K562 (cell line): Measurements from ENCODE around the gene NRG2. TPM values are rescaled to one million over a fixed set of nuclear protein-coding genes. Genes with fewer than 3 reads are reported as not detected.

Source experiments
- ATAC-seq: fragments of 200-7000 bp; cut with Tn5 transposase; 3 replicates; pipeline ENCODE4 v1.9.1; 2020; ENCODE audit warnings: moderate library complexity
- BruUV-seq: library from RNA; stranded (reverse); fragments of 400-500 nt; replicated peaks from 2 replicates; lab custom pipeline; 2021; lab: Mats Ljungman, UMichigan
- CTCF ChIA-PET: fragments of 300-600 bp; formaldehyde crosslinking; extraction: SDS; loops from one replicate; lab custom pipeline; 2021; ENCODE audit warnings: low intra/inter-chr PET ratio; lab: Yijun Ruan, JAX
- POLR2A ChIA-PET: fragments of 300-600, 350-650 bp; sonication (Branson Sonifier 250); formaldehyde crosslinking; extraction: SDS; loops from one replicate; lab custom pipeline; 2021; ENCODE audit warnings: antibody characterized with exemption, inconsistent platforms; lab: Yijun Ruan, JAX
- DNase-seq, 4 experiments: peaks; one replicate each; pipeline versions ENCODE4 v3.0.0 to v3.0.0-alpha.2; 2011 to 2018; ENCODE audit warnings: low spot score in 3 of 4, mixed read lengths in 3 of 4; ENCODE audit errors: extremely low read depth in 1 of 4
- FAIRE-seq: peaks from 2 replicates; lab custom pipeline; 2011; peaks lifted over from hg19 to GRCh38; lab: Jason Lieb, UNC
- H2AFZ ChIP-seq: 2 replicates; pipeline ENCODE4 v1.6.0; 2011; ENCODE audit warnings: low read depth, low read length, control low read depth, inconsistent platforms
- H3K27ac ChIP-seq: fragments of 200-600 bp; 3 replicates; pipeline ENCODE4 v1.8.0; 2011; ENCODE audit warnings: low read depth, mild to moderate bottlenecking, control low read depth, inconsistent platforms, low read length, moderate library complexity, mixed read lengths; ENCODE audit errors: extremely low read depth
- H3K27me3 ChIP-seq, 2 experiments: fragments of 300-600 bp in 1 of 2; 2 replicates in 1 of 2; 3 replicates in 1 of 2; pipeline versions ENCODE4 v1.6.0 to v1.8.0; 2011; ENCODE audit warnings: inconsistent platforms in 2 of 2, low read length in 2 of 2, mild to moderate bottlenecking in 1 of 2, mixed read lengths in 1 of 2, moderate library complexity in 1 of 2; ENCODE audit not compliant: control insufficient read depth in 2 of 2, insufficient read depth in 2 of 2
- H3K36me3 ChIP-seq: fragments of 300-600 bp; 3 replicates; pipeline ENCODE4 v1.8.0; 2011; ENCODE audit warnings: mild to moderate bottlenecking, low read length, inconsistent platforms; ENCODE audit not compliant: control insufficient read depth, insufficient read depth
- H3K4me1 ChIP-seq, 2 experiments: fragments of 200-600 bp in 1 of 2; replicated peaks in 1 of 2; 2 replicates in 1 of 2; 3 replicates in 1 of 2; pipeline versions ENCODE4 v1.5.1 to v1.8.0; 2011; ENCODE audit warnings: inconsistent platforms in 2 of 2, low read length in 2 of 2, mild to moderate bottlenecking in 1 of 2, mixed read lengths in 1 of 2, moderate library complexity in 1 of 2; ENCODE audit not compliant: control insufficient read depth in 2 of 2, insufficient read depth in 2 of 2
- H3K4me2 ChIP-seq: 2 replicates; pipeline ENCODE4 v1.6.1; 2011; ENCODE audit warnings: low read length, control low read depth, inconsistent platforms, mixed read lengths; ENCODE audit not compliant: insufficient read depth
- H3K4me3 ChIP-seq: fragments of 200-600 bp; sonication (generic), shearing (Covaris generic); 2 replicates; pipeline ENCODE4 v1.5.1; 2016; ENCODE audit warnings: control low read depth, inconsistent platforms
- H3K79me2 ChIP-seq: fragments of 200-600 bp; 3 replicates; pipeline ENCODE4 v1.8.0; 2011; ENCODE audit warnings: low read length, inconsistent platforms; ENCODE audit not compliant: control insufficient read depth, insufficient read depth
- H3K9ac ChIP-seq, 2 experiments: 2 replicates each; pipeline versions ENCODE4 v1.6.0 to v1.6.1; 2011; ENCODE audit warnings: low read depth in 2 of 2, low read length in 2 of 2, control low read depth in 1 of 2, inconsistent platforms in 1 of 2, mild to moderate bottlenecking in 1 of 2, mixed read lengths in 1 of 2; ENCODE audit not compliant: insufficient read depth in 1 of 2
- H3K9me1 ChIP-seq: one replicate; pipeline ENCODE4 v1.6.0; 2011; ENCODE audit warnings: inconsistent platforms, mild to moderate bottlenecking, low read length, moderate library complexity; ENCODE audit not compliant: control insufficient read depth, insufficient read depth
- H3K9me3 ChIP-seq: replicated peaks from 2 replicates; pipeline ENCODE4 v1.5.1; 2011; ENCODE audit warnings: low read depth, low read length, inconsistent platforms; ENCODE audit not compliant: control insufficient read depth, insufficient read depth
- H4K20me1 ChIP-seq: replicated peaks from 2 replicates; pipeline ENCODE4 v1.6.1; 2011; ENCODE audit warnings: low read length, inconsistent platforms, mixed read lengths; ENCODE audit not compliant: control insufficient read depth, insufficient read depth
- ESRRA ChIP-seq: fragments of 450-650 bp; IDR thresholded peaks from 2 replicates; pipeline ENCODE4 v1.6.1; 2014; ENCODE audit warnings: low read depth, mild to moderate bottlenecking, moderate library complexity, borderline replicate concordance
- ESRRB ChIP-seq: fragments of 250-450 bp; sonication (Bioruptor Pico); IDR thresholded peaks from 2 replicates; pipeline ENCODE4 v1.5.0; 2020; ENCODE audit warnings: mild to moderate bottlenecking, moderate library complexity, borderline replicate concordance
- MBD1 ChIP-seq: fragments of 250-450 bp; sonication (Bioruptor Pico); IDR thresholded peaks from 2 replicates; pipeline ENCODE4 v1.8.0; 2022; ENCODE audit warnings: inconsistent platforms
- RUNX1 ChIP-seq: sonication (generic); IDR thresholded peaks from 2 replicates; pipeline ENCODE4 v1.6.1; 2016; ENCODE audit warnings: antibody characterized with exemption, low read depth
- TRIM25 ChIP-seq: fragments of 450-650 bp; IDR thresholded peaks from 2 replicates; pipeline ENCODE4 v1.7.0; 2016; ENCODE audit warnings: borderline replicate concordance
- ZNF134 ChIP-seq: fragments of 250-450 bp; sonication (Bioruptor Pico); conservative IDR thresholded peaks from 2 replicates; pipeline ENCODE4 v1.4.0; 2020
- WGBS: fragments of 100-300 bp; shearing (Covaris generic); methylation state at CpG from one replicate; pipeline ENCODE4 v1.1.6; 2016; ENCODE audit warnings: low coverage, mixed read lengths; ENCODE audit not compliant: insufficient coverage; ENCODE audit errors: missing lambda C conversion rate; 5-methylcytosine and 5-hydroxymethylcytosine counted together
- in situ Hi-C: fragments of 300-500 bp; cut with MboI; formaldehyde crosslinking; loops from 4 replicates; pipeline ENCODE4 v1.15.0; 2018; ENCODE audit warnings: inconsistent platforms, mixed read lengths
- intact Hi-C: fragments of 100-400 bp; cut with micrococcal nuclease; formaldehyde crosslinking; loops from 2 replicates; pipeline ENCODE4 v1.14.2; 2022
- polyA plus RNA-seq, 8 experiments: library from polyadenylated mRNA; depleted of rRNA in 4 of 8; stranded (reverse) in 5 of 8; unstranded in 3 of 8; fragments of >200 nt; fragmentation: Nextera tagmentation in 2 of 8; fragmentation: Illumina TruSeq in 1 of 8; extraction: Ambion mirVana in 2 of 8; extraction: Trizol in 1 of 8; gene quantifications; 2 replicates each; pipeline versions ENCODE4 v1.2.1 to v1.2.3, GENCODE V29; 2011 to 2014; ENCODE audit warnings: inconsistent platforms in 1 of 8, missing spikeins in 1 of 8
- total RNA-seq, 7 experiments: library from RNA; depleted of rRNA in 6 of 7; stranded (reverse); fragments of >200 nt in 6 of 7; fragmentation: Illumina TruSeq in 2 of 7; extraction: Trizol in 2 of 7; gene quantifications; 2 replicates each; pipeline versions ENCODE4 v1.2.1 to v1.2.3, GENCODE V29; 2011 to 2021; ENCODE audit warnings: low replicate concordance in 1 of 7
- TF ChIP-seq, protein P1 (sequence below): fragments of 250-450 bp; sonication (Bioruptor Pico); IDR thresholded peaks from 2 replicates; pipeline ENCODE4 v1.4.0; 2020; ENCODE audit warnings: mild to moderate bottlenecking, moderate library complexity, borderline replicate concordance

The NRG2 gene
- total and polyA plus RNA-seq, 9 of the 15 experiments (the other 6 are each of a cell fraction or from before 2014, with no cell fraction given): not detected

DNA sequence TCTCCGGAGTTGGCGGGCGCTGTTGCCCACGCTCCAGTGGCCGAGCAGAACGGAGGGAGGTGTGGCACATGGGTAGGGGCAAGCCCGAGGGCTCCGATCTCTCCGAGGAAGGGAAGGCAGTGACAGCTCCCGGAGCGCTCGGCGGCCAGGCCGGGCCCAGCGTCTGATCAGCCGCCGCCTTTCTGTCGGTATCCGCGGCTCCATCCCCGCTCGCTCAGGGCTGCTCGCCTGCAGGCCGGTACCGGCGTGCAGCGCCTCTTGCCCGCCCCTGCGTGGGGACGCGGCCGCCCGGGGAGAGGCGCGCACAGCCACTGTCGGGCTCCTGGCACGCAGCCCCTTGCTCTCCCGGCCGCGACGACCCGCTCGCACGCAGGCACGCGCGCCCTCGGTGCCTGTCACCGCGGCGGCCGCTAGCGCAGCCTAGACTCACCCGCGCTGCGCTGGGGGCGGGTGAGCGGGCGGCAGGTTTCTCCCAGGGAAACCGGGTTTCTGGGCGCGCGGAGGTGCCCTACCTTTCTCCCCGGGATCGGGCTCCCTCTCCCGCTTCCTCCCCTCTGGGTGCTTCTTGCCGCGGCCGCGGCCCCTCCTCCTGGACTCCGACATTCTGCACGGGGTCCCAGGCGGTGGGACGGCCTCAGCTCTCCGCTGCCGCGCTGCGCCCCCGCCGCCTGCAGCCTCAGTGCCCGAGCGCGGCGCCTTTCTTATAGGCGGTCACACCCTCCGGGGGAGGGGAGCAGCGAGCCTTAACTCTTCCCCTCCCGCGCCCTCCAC lies 139.1 kb downstream of the NRG2 start (continued):
- TF ChIP-seq MBD1 (CRISPR knock-in tag) (no peak), ESRRB (CRISPR knock-in tag) (no peak)

DNA sequence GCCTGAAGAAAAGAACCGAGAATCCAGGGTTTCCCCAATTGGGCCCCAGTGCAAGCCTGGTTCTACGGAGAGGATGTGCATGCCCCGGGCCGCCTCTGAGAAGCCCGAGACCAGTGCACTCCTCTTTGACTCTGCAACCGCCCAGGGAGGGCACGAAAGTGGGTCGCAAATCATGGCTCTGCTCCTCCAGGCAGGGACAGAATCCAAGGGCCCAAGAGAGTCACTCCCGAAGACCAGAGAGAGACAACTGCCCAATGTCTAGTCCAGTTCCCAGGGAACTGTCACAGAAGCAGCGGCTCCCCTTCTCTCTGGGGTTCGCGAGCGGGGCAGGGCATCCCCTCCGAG lies 139.7 kb downstream of the NRG2 start:
- no peak overlapping the region for H3K4me2 ChIP-seq
- peaks cover 54 to 58% of the 10 kb centered on the region in 2 experiments for H3K27me3 ChIP-seq
- no peak for FAIRE-seq
- intact Hi-C loops (no loop called here), in situ Hi-C loops (no loop called here)
- no TSS peak for BruUV-seq
- no peak overlapping the region for H3K27ac ChIP-seq
- H4K20me1 ChIP-seq: no peaks in the 10 kb centered on the region; the same call in 1 of the 2 replicates
- WGBS: 11% methylated on average over 14 of the region's 14 CpGs
- POLR2A ChIA-PET: no interaction called here
- TF ChIP-seq ZNF134 (CRISPR knock-in tag) (no peak), TRIM25 (no peak), ESRRA (no peak), RUNX1 (no peak)
- TF ChIP-seq, protein P1, sequence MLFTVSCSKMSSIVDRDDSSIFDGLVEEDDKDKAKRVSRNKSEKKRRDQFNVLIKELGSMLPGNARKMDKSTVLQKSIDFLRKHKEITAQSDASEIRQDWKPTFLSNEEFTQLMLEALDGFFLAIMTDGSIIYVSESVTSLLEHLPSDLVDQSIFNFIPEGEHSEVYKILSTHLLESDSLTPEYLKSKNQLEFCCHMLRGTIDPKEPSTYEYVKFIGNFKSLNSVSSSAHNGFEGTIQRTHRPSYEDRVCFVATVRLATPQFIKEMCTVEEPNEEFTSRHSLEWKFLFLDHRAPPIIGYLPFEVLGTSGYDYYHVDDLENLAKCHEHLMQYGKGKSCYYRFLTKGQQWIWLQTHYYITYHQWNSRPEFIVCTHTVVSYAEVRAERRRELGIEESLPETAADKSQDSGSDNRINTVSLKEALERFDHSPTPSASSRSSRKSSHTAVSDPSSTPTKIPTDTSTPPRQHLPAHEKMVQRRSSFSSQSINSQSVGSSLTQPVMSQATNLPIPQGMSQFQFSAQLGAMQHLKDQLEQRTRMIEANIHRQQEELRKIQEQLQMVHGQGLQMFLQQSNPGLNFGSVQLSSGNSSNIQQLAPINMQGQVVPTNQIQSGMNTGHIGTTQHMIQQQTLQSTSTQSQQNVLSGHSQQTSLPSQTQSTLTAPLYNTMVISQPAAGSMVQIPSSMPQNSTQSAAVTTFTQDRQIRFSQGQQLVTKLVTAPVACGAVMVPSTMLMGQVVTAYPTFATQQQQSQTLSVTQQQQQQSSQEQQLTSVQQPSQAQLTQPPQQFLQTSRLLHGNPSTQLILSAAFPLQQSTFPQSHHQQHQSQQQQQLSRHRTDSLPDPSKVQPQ (CRISPR knock-in tag): no peak
- TF ChIP-seq, all 486 proteins: peak for 0
- H3K4me3 ChIP-seq: no peak overlapping the region
- H2AFZ ChIP-seq: no peak overlapping the region
- CTCF ChIA-PET: no interaction called here
- H3K9me3 ChIP-seq: no peaks in the 10 kb centered on the region; the same call in 1 of the 2 replicates
- no peak for ATAC-seq
- DNase-seq: no peak
- H3K9ac ChIP-seq: no peak overlapping the region
- no peaks in the 10 kb centered on the region for H3K79me2 ChIP-seq
- H3K4me1 ChIP-seq: peaks cover 0 to 17% of the 10 kb centered on the region in 2 experiments; a peak in 1 of 5 replicates
- no peaks in the 10 kb centered on the region for H3K36me3 ChIP-seq
- no peaks in the 10 kb centered on the region for H3K9me1 ChIP-seq
